HFF-Myc (cell line): ENCODE measurements around the gene TMEM132D.

Experiments used
- DNase-seq: peaks from one replicate; pipeline ENCODE4 v3.0.0-alpha.2; 2011; ENCODE audit warnings: low read depth; ENCODE audit errors: extremely low read depth
- H3K4me3 ChIP-seq: replicated peaks from 2 replicates; pipeline ENCODE4 v1.5.1; 2011; ENCODE audit warnings: low read depth, mild to moderate bottlenecking, control low read depth, low read length
- TF ChIP-seq, protein P1 (sequence below): IDR thresholded peaks from 2 replicates; pipeline ENCODE4 v1.5.1; 2012; ENCODE audit warnings: mild to moderate bottlenecking, low read depth, low read length, control low read depth; ENCODE audit errors: missing control alignments

The TMEM132D gene

DNA sequence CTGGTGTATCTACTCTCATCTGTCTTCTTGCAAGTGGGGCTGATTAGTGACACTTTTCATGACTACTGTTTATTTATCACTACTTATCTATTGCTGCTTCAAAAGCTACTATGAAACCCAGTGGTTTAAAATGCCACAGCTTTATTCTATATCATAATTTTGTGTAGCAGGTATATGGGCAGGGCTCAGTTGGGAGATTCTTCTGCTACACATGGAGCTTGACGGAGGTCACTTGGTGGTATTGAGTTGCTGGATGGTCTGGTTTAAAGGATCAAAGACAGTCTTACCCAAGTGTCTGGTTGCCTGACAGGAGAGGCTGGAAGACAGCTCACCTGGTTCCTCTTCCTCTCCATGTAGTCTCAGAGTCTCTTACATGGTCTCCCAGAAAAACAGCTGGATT, 222.7 kb downstream of the TMEM132D start:
- no peak for DNase-seq
- no peak overlapping the region for H3K4me3 ChIP-seq
- TF ChIP-seq, protein P1, sequence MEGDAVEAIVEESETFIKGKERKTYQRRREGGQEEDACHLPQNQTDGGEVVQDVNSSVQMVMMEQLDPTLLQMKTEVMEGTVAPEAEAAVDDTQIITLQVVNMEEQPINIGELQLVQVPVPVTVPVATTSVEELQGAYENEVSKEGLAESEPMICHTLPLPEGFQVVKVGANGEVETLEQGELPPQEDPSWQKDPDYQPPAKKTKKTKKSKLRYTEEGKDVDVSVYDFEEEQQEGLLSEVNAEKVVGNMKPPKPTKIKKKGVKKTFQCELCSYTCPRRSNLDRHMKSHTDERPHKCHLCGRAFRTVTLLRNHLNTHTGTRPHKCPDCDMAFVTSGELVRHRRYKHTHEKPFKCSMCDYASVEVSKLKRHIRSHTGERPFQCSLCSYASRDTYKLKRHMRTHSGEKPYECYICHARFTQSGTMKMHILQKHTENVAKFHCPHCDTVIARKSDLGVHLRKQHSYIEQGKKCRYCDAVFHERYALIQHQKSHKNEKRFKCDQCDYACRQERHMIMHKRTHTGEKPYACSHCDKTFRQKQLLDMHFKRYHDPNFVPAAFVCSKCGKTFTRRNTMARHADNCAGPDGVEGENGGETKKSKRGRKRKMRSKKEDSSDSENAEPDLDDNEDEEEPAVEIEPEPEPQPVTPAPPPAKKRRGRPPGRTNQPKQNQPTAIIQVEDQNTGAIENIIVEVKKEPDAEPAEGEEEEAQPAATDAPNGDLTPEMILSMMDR = no peak

- TF ChIP-seq, protein P1 = no peak
- no peak for DNase-seq
- H3K4me3 ChIP-seq = no peak overlapping the region
These were observed 227.4 kb downstream of the TMEM132D start for GRCh38 chr12:129676411-129676810.

DNA sequence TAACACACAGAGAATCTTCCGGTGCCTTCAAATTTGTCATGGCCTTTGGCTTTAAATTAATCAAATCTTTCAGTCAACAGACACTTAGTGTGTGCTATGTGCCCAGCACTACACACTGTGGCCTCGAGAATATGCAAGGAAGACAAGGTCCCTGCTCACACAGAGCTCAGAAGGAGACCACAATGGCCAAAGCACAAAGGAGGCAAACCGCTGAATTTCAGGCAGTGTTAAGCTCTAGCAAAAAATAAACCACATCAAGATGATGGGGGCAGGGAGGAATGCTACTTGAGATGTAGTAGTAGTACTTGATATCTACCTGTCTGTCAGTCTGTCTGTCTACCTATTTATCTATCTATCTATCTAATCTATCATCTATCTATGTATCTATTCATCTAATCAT, 227.9 kb downstream of the TMEM132D start:
- TF ChIP-seq, protein P1 = no peak
- H3K4me3 ChIP-seq = no peak overlapping the region
- DNase-seq = no peak

DNA sequence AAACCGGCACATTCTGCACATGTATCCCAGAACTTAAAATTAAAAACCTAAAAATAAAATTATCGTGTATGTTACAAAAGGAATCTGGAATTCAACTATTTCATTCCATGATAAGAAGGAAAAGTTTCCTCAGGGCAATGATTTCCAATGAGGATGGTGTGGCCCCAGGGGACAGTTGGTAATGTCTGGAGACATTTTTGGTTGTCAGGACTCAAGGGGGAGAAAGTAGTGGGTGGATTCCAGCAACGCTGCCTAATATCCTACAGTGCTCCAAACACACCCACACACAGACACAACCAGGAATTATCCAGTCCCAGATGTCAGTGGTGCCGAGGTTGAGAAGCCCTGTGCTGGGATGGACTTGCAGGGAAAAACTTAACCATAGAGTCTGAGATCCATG, 228.3 kb downstream of the TMEM132D start:
- no peak for DNase-seq
- H3K4me3 ChIP-seq = no peak overlapping the region
- TF ChIP-seq, protein P1 = no peak

DNA sequence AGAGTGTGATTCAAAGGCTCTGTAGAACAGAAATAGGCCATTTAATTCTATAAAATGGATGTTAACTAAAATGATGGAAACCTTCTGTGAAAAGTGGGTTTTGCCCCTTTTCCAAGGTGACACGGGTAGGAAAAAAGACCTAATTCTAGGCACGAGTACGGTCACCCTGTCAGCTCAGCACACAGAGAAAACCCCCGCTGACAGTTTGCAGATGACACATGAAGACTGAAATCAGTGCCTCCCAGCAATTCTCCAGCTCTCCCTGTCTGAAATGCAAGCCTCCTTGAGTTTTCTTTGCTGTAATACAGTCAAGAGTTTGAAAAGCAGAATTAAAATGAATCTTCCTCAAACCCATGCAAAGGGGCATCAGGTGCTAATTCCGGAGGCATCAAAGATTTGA, 230.0 kb downstream of the TMEM132D start:
- no peak for DNase-seq
- TF ChIP-seq, protein P1 = no peak
- H3K4me3 ChIP-seq = no peak overlapping the region

DNA sequence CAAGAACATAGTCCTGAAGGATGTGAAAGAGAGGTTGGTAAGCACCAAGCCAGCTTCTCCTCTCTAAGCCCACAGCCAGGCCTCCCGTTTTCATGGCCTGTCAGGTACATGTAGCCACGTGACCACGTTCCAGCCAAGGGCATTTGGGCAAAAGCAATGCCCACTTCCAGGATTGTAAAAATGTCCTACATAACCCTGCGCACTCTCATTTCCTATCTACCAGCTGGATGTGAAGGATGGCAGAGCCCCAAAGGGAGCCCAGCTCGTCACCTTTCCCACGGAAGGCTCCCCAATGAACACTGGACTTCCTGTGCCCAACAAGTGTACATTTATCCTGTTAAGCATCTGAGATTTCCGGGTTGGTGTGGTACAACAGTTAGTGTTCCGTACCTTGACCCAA, 231.7 kb downstream of the TMEM132D start:
- TF ChIP-seq, protein P1 = no peak
- DNase-seq = no peak
- H3K4me3 ChIP-seq = no peak overlapping the region

- no peak overlapping the region for H3K4me3 ChIP-seq
- TF ChIP-seq, protein P1 = no peak
- no peak for DNase-seq
These were observed 233.4 kb downstream of the TMEM132D start for GRCh38 chr12:129670256-129670920.
